GM19025 (cell line): Measurements from ENCODE around the gene SOX11.
"Not testable (repeated sequence)": the region's sequence is repeated elsewhere in the genome, so short reads cannot be mapped to it uniquely, and the experiment has no call there.

Experiments
- ATAC-seq: cut with Tn5 transposase; IDR thresholded peaks from one replicate; pipeline ENCODE4 v1.9.1; 2021; ENCODE audit warnings: mild to moderate bottlenecking, low read depth, moderate library complexity; ENCODE audit not compliant: unreplicated experiment

The SOX11 gene

GRCh38 chr2:5691985-5692529 is at the start of gene SOX11:
SOX11 (plus strand) TSS chr2:5692384; CDS start chr2:5692722, 338 bp downstream.
- ATAC-seq = no peak

- ATAC-seq = not testable (repeated sequence)
These were observed 39.5 kb upstream of the SOX11 start for GRCh38 chr2:5652734-5653133.

- ATAC-seq = not testable (repeated sequence)
These were observed 38.4 kb upstream of the SOX11 start for GRCh38 chr2:5653756-5654155.

- ATAC-seq = no peak
These were observed 35.0 kb upstream of the SOX11 start for GRCh38 chr2:5657231-5657630.

- ATAC-seq = no peak
These were observed 31.6 kb upstream of the SOX11 start for GRCh38 chr2:5660591-5660990.

- ATAC-seq = no peak
These were observed 30.8 kb upstream of the SOX11 start for GRCh38 chr2:5661362-5661761.

- no peak for ATAC-seq
These were observed 27.9 kb upstream of the SOX11 start for GRCh38 chr2:5664278-5664681.

- no peak for ATAC-seq
These were observed 27.1 kb upstream of the SOX11 start for GRCh38 chr2:5665066-5665465.

GRCh38 chr2:5666798-5667197 is 25.4 kb upstream of the SOX11 start:
- ATAC-seq = no peak

- ATAC-seq = not testable (repeated sequence)
These were observed 24.5 kb upstream of the SOX11 start for GRCh38 chr2:5667655-5668054.

GRCh38 chr2:5668682-5669250 is 23.4 kb upstream of the SOX11 start:
- ATAC-seq = no peak

- ATAC-seq = no peak
These were observed 19.4 kb upstream of the SOX11 start for GRCh38 chr2:5672749-5673144.

GRCh38 chr2:5673145-5674025 is 18.8 kb upstream of the SOX11 start:
- ATAC-seq = no peak

GRCh38 chr2:5674026-5674340 is 18.2 kb upstream of the SOX11 start:
- ATAC-seq = no peak

- ATAC-seq = no peak
These were observed 15.1 kb upstream of the SOX11 start for GRCh38 chr2:5677133-5677532.

- no peak for ATAC-seq
These were observed 8.7 kb upstream of the SOX11 start for GRCh38 chr2:5683471-5683870.

GRCh38 chr2:5685225-5685624 is 7.0 kb upstream of the SOX11 start:
- ATAC-seq = no peak

GRCh38 chr2:5686068-5686467 is 6.1 kb upstream of the SOX11 start:
- ATAC-seq = no peak

- no peak for ATAC-seq
These were observed 5.6 kb upstream of the SOX11 start for GRCh38 chr2:5686536-5686935.

GRCh38 chr2:5689750-5690149 is 2.4 kb upstream of the SOX11 start:
- ATAC-seq = no peak

GRCh38 chr2:5690286-5690685 is 1.9 kb upstream of the SOX11 start:
- no peak for ATAC-seq

GRCh38 chr2:5690718-5691220 is 1.4 kb upstream of the SOX11 start:
- no peak for ATAC-seq
